GM23338 (cell line): ENCODE results near the gene ANKRD44. TPM values are rescaled to one million over a fixed set of nuclear protein-coding genes. Genes with fewer than 3 reads are reported as not detected.

ENCODE experiments used
- ATAC-seq: fragments of 200-7000 bp; cut with Tn5 transposase; 3 replicates; pipeline ENCODE4 v1.9.1; 2020
- DNase-seq: peaks from one replicate; pipeline ENCODE4 v3.0.0-alpha.2; 2015; ENCODE audit warnings: low spot score
- H2AFZ ChIP-seq: fragments of 200-600 bp; sonication (generic); 2 replicates; pipeline ENCODE4 v1.8.0; 2016; ENCODE audit warnings: antibody characterized with exemption, mild to moderate bottlenecking, moderate library complexity
- H3F3A ChIP-seq: fragments of 200-600 bp; sonication (generic); replicated peaks from 2 replicates; pipeline ENCODE4 v1.8.0; 2017; ENCODE audit warnings: antibody characterized with exemption, mixed run types, low read depth
- H3K27ac ChIP-seq: fragments of 200-600 bp; sonication (generic); 2 replicates; pipeline ENCODE4 v1.6.1; 2016; ENCODE audit warnings: low read depth
- H3K27me3 ChIP-seq: fragments of 200-600 bp; sonication (generic); 2 replicates; pipeline ENCODE4 v1.8.0; 2016; ENCODE audit warnings: mild to moderate bottlenecking, mixed run types, moderate library complexity; ENCODE audit not compliant: insufficient read depth
- H3K36me3 ChIP-seq: fragments of 200-600 bp; sonication (generic); 2 replicates; pipeline ENCODE4 v1.8.0; 2016; ENCODE audit warnings: mild to moderate bottlenecking; ENCODE audit not compliant: insufficient read depth
- H3K4me1 ChIP-seq: fragments of 200-600 bp; sonication (generic); 2 replicates; pipeline ENCODE4 v1.8.0; 2016; ENCODE audit warnings: mild to moderate bottlenecking, moderate library complexity; ENCODE audit not compliant: insufficient read depth
- H3K4me2 ChIP-seq: fragments of 200-600 bp; sonication (generic); 2 replicates; pipeline ENCODE4 v1.7.1; 2017; ENCODE audit warnings: mixed run types
- H3K4me3 ChIP-seq: fragments of 200-600 bp; sonication (generic); 2 replicates; pipeline ENCODE4 v1.6.1; 2016; ENCODE audit warnings: mixed run types
- H3K79me2 ChIP-seq: fragments of 200-600 bp; sonication (generic); replicated peaks from 2 replicates; pipeline ENCODE4 v1.8.0; 2017; ENCODE audit warnings: mild to moderate bottlenecking; ENCODE audit not compliant: insufficient read depth
- H3K9me2 ChIP-seq: fragments of 200-600 bp; sonication (generic); 2 replicates; pipeline ENCODE4 v1.8.0; 2017; ENCODE audit not compliant: insufficient read depth
- H4K20me1 ChIP-seq: fragments of 200-600 bp; sonication (generic); replicated peaks from 2 replicates; pipeline ENCODE4 v1.8.0; 2017; ENCODE audit warnings: mild to moderate bottlenecking; ENCODE audit not compliant: insufficient read depth
- H3K27ac Mint-ChIP-seq: 2 replicates; pipeline ENCODE4 v1.8.0; 2020; ENCODE audit warnings: inconsistent platforms, mild to moderate bottlenecking, moderate library complexity, mixed read lengths
- H3K27me3 Mint-ChIP-seq: 3 replicates; pipeline ENCODE4 v1.8.0; 2022; ENCODE audit warnings: low read depth, mild to moderate bottlenecking, moderate library complexity, mixed read lengths, inconsistent platforms; ENCODE audit not compliant: insufficient read depth, poor library complexity
- H3K36me3 Mint-ChIP-seq: 3 replicates; pipeline ENCODE4 v1.8.0; 2021; ENCODE audit warnings: low read depth, mild to moderate bottlenecking, inconsistent platforms, moderate library complexity, mixed read lengths
- H3K4me1 Mint-ChIP-seq: 3 replicates; pipeline ENCODE4 v1.8.0; 2020; ENCODE audit warnings: mild to moderate bottlenecking, inconsistent platforms, mixed read lengths
- H3K4me3 Mint-ChIP-seq: 3 replicates; pipeline ENCODE4 v1.8.0; 2021; ENCODE audit warnings: moderate library complexity, mild to moderate bottlenecking, inconsistent platforms, mixed read lengths
- H3K9me3 Mint-ChIP-seq: 3 replicates; pipeline ENCODE4 v1.8.0; 2020; ENCODE audit warnings: moderate library complexity, mild to moderate bottlenecking, inconsistent platforms, mixed read lengths
- EZH2 ChIP-seq: fragments of 200-600 bp; sonication (generic); IDR thresholded peaks from one replicate; pipeline ENCODE4 v1.8.0; 2017; ENCODE audit warnings: antibody characterized with exemption, mild to moderate bottlenecking, low read depth; ENCODE audit not compliant: unreplicated experiment
- JUNB ChIP-seq: IDR thresholded peaks from one replicate; pipeline ENCODE4 v1.6.1; 2016; ENCODE audit warnings: antibody characterized with exemption; ENCODE audit not compliant: unreplicated experiment
- NANOG ChIP-seq: IDR thresholded peaks from 2 replicates; pipeline ENCODE4 v1.6.1; 2016; ENCODE audit warnings: antibody characterized with exemption, borderline replicate concordance
- STAT1 ChIP-seq: IDR thresholded peaks from one replicate; pipeline ENCODE4 v1.6.1; 2016; ENCODE audit warnings: antibody characterized with exemption; ENCODE audit not compliant: unreplicated experiment
- ZNF114 ChIP-seq: fragments of 250-450 bp; sonication (Bioruptor Pico); IDR thresholded peaks from 2 replicates; pipeline ENCODE4 v1.5.0; 2020; ENCODE audit warnings: mild to moderate bottlenecking, moderate library complexity
- polyA plus RNA-seq: library from polyadenylated mRNA; unstranded; fragments of >200 nt; fragmentation: Nextera tagmentation; extraction: Ambion mirVana; gene quantifications from 2 replicates; pipeline ENCODE4 v1.2.1, GENCODE V29; 2016
- total RNA-seq: library from RNA; depleted of rRNA; stranded (reverse); fragments of >200 nt; shearing (Covaris generic); gene quantifications from 2 replicates; pipeline ENCODE4 v1.2.3, GENCODE V29; 2014
- TF ChIP-seq, protein P1 (sequence below): fragments of 250-450 bp; sonication (Bioruptor Pico); IDR thresholded peaks from 2 replicates; pipeline ENCODE4 v1.5.0; 2020; ENCODE audit warnings: mild to moderate bottlenecking, moderate library complexity

The ANKRD44 gene
- total and polyA plus RNA-seq, 2 experiments from 2014 or later = 0.44 to 0.56 TPM

GRCh38 chr2:197311421-197312033 is 947 bp upstream of the ANKRD44 start:
- Mint-ChIP-seq H3K27me3 (peaks cover 32% of the 10 kb centered on the region), H3K4me1 (peaks cover 13% of the 10 kb centered on the region), H3K27ac (no peak overlapping the region; the same call in 1 of the 2 replicates), H3K36me3 (no peaks in the 10 kb centered on the region), H3K4me3 (peak overlapping the region; percentile 76), H3K9me3 (no peaks in the 10 kb centered on the region)
- Histone ChIP-seq H3K4me2 (peak overlapping the region; percentile 85), H4K20me1 (peaks cover 5% of the 10 kb centered on the region; the same call in 1 of the 2 replicates), H3K79me2 (no peaks in the 10 kb centered on the region), H3K36me3 (no peaks in the 10 kb centered on the region), H3F3A (no peaks in the 10 kb centered on the region; the same call in 1 of the 2 replicates), H3K9me2 (no peaks in the 10 kb centered on the region), H3K4me3 (peak overlapping the region; percentile 60), H3K27ac (no peak overlapping the region), H3K4me1 (peaks cover 13% of the 10 kb centered on the region), H3K27me3 (peaks cover 42% of the 10 kb centered on the region), H2AFZ (peak overlapping the region; percentile 96)
- no peak for ATAC-seq
- TF ChIP-seq, protein P1, sequence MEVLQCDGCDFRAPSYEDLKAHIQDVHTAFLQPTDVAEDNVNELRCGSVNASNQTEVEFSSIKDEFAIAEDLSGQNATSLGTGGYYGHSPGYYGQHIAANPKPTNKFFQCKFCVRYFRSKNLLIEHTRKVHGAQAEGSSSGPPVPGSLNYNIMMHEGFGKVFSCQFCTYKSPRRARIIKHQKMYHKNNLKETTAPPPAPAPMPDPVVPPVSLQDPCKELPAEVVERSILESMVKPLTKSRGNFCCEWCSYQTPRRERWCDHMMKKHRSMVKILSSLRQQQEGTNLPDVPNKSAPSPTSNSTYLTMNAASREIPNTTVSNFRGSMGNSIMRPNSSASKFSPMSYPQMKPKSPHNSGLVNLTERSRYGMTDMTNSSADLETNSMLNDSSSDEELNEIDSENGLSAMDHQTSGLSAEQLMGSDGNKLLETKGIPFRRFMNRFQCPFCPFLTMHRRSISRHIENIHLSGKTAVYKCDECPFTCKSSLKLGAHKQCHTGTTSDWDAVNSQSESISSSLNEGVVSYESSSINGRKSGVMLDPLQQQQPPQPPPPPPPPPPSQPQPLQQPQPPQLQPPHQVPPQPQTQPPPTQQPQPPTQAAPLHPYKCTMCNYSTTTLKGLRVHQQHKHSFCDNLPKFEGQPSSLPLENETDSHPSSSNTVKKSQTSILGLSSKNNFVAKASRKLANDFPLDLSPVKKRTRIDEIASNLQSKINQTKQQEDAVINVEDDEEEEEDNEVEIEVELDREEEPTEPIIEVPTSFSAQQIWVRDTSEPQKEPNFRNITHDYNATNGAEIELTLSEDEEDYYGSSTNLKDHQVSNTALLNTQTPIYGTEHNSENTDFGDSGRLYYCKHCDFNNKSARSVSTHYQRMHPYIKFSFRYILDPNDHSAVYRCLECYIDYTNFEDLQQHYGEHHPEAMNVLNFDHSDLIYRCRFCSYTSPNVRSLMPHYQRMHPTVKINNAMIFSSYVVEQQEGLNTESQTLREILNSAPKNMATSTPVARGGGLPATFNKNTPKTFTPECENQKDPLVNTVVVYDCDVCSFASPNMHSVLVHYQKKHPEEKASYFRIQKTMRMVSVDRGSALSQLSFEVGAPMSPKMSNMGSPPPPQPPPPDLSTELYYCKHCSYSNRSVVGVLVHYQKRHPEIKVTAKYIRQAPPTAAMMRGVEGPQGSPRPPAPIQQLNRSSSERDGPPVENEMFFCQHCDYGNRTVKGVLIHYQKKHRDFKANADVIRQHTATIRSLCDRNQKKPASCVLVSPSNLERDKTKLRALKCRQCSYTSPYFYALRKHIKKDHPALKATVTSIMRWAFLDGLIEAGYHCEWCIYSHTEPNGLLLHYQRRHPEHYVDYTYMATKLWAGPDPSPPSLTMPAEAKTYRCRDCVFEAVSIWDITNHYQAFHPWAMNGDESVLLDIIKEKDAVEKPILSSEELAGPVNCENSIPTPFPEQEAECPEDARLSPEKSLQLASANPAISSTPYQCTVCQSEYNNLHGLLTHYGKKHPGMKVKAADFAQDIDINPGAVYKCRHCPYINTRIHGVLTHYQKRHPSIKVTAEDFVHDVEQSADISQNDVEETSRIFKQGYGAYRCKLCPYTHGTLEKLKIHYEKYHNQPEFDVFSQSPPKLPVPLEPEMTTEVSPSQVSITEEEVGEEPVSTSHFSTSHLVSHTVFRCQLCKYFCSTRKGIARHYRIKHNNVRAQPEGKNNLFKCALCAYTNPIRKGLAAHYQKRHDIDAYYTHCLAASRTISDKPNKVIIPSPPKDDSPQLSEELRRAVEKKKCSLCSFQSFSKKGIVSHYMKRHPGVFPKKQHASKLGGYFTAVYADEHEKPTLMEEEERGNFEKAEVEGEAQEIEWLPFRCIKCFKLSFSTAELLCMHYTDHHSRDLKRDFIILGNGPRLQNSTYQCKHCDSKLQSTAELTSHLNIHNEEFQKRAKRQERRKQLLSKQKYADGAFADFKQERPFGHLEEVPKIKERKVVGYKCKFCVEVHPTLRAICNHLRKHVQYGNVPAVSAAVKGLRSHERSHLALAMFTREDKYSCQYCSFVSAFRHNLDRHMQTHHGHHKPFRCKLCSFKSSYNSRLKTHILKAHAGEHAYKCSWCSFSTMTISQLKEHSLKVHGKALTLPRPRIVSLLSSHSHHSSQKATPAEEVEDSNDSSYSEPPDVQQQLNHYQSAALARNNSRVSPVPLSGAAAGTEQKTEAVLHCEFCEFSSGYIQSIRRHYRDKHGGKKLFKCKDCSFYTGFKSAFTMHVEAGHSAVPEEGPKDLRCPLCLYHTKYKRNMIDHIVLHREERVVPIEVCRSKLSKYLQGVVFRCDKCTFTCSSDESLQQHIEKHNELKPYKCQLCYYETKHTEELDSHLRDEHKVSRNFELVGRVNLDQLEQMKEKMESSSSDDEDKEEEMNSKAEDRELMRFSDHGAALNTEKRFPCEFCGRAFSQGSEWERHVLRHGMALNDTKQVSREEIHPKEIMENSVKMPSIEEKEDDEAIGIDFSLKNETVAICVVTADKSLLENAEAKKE (CRISPR knock-in tag) = no peak
- TF ChIP-seq EZH2 = no peak
- no peak for TF ChIP-seq STAT1
- no peak for TF ChIP-seq JUNB
- TF ChIP-seq NANOG = no peak
- no peak for TF ChIP-seq ZNF114 (CRISPR knock-in tag)
- no peak for DNase-seq
